ENCODE data around the gene CCR1.

DNA sequence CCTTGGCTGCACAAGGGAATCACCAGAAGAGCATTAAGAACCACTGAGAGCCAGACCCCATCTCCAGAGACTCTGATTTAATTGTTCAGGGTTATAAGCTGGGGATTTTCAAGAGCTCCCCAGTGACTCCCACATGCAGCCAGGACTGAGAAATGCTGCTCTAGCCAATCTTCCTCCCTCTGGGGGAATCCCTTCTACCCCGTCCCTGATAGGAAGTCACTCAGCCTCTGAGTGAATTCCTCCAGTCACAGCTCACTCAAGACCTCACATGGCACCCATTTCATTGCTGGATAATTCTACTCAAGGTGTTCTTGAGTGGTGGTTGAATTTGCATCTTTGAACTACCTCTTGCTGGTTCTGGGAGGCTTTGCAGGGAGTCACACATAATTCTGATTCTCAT lies 44.9 kb upstream of the CCR1 start:
- no peak for TF ChIP-seq GATA3 (IDR thresholded peaks at IDR 0.05; ENCODE audit: low read depth, low read length)
- no peak for TF ChIP-seq GATA2 (IDR thresholded peaks at IDR 0.05; ENCODE audit: low read depth, low read length)
